Spleen (tissue), 11 donors: Measurements from ENCODE around the gene KDM2B. TPM values are rescaled to one million over a fixed set of nuclear protein-coding genes. Genes with fewer than 3 reads are reported as not detected.

ENCODE experiments used
- DNase-seq: peaks from one replicate; pipeline ENCODE4 v3.0.0-alpha.2; 2020
- H3K27ac ChIP-seq, 8 donors: fragments of 200-600 bp; sonication (generic) in 7 of 8; 1 replicate in 4 of 8; 2 replicates in 4 of 8; pipeline versions ENCODE4 v1.5.0 to v1.8.0; 2016 to 2021; ENCODE audit warnings: inconsistent platforms in 4 of 8, mild to moderate bottlenecking in 4 of 8, moderate library complexity in 1 of 8
- H3K27me3 ChIP-seq, 7 donors: fragments of 200-600 bp; sonication (generic) in 6 of 7; replicated peaks in 1 of 7; 1 replicate in 4 of 7; 2 replicates in 3 of 7; pipeline versions ENCODE4 v1.5.0 to v1.8.0; 2016 to 2021; ENCODE audit warnings: inconsistent platforms in 3 of 7, mild to moderate bottlenecking in 1 of 7
- H3K36me3 ChIP-seq, 6 donors: fragments of 200-600 bp; sonication (generic) in 5 of 6; 1 replicate in 4 of 6; 2 replicates in 2 of 6; pipeline versions ENCODE4 v1.5.0 to v1.8.0; 2016 to 2021; ENCODE audit warnings: inconsistent platforms in 2 of 6
- H3K4me1 ChIP-seq, 6 donors: fragments of 200-600 bp; sonication (generic) in 5 of 6; 1 replicate in 3 of 6; 2 replicates in 3 of 6; pipeline versions ENCODE4 v1.5.0 to v1.8.0; 2016 to 2021; ENCODE audit warnings: inconsistent platforms in 3 of 6
- H3K4me3 ChIP-seq, 8 donors: fragments of 200-600 bp; sonication (generic) in 7 of 8; 1 replicate in 4 of 8; 2 replicates in 4 of 8; pipeline versions ENCODE4 v1.5.0 to v1.8.0; 2016 to 2021; ENCODE audit warnings: inconsistent platforms in 4 of 8, mild to moderate bottlenecking in 4 of 8, moderate library complexity in 2 of 8
- H3K9me3 ChIP-seq, 8 donors: fragments of 200-600 bp; sonication (generic) in 7 of 8; 1 replicate in 4 of 8; 2 replicates in 4 of 8; pipeline versions ENCODE4 v1.5.0 to v1.8.0; 2016 to 2021; ENCODE audit warnings: inconsistent platforms in 4 of 8
- POLR2A ChIP-seq, 3 donors: fragments of 450-650 bp; IDR thresholded peaks; one replicate each; pipeline ENCODE4 v1.5.1; 2017; ENCODE audit warnings: antibody characterized with exemption in 3 of 3, mild to moderate bottlenecking in 1 of 3
- POLR2AphosphoS5 ChIP-seq, 3 donors: sonication (generic); formaldehyde crosslinking; IDR thresholded peaks; one replicate each; pipeline ENCODE4 v1.5.1; 2017; ENCODE audit warnings: antibody characterized with exemption in 3 of 3
- WGBS, 5 donors: extraction: QIAGEN DNeasy Blood & Tissue Kit in 3 of 5; methylation state at CpG; one replicate each; pipeline versions ENCODE4 v1.1.5 to v1.1.7; 2013 to 2018; 5-methylcytosine and 5-hydroxymethylcytosine counted together
- intact Hi-C: fragments of 100-400 bp; cut with DNase I; formaldehyde crosslinking; loops from one replicate; pipeline ENCODE4 v1.15.0; 2023; ENCODE audit warnings: low total_unique reads
- polyA plus RNA-seq, 3 donors: library from polyadenylated mRNA; stranded (reverse); fragments of 200-250 nt; gene quantifications; one replicate each; pipeline ENCODE4 v1.2.1, GENCODE V29; 2013
- total RNA-seq, 7 donors: library from RNA; depleted of rRNA in 3 of 7; stranded (reverse); fragments of >200 nt in 3 of 7; fragmentation: NEBNext Ultra II Directional in 4 of 7; extraction: Animal tissue kit (Norgen Biotek cat#: 25700) in 4 of 7; gene quantifications; one replicate each; pipeline versions ENCODE4 v1.1.0 to v1.2.1, GENCODE V29; 2016 to 2021
- TF ChIP-seq, protein P1 (sequence below), 11 experiments: fragments of 200-600 bp in 7 of 11; fragments of 450-650 bp in 4 of 11; sonication (generic) in 4 of 11; IDR thresholded peaks in 8 of 11; conservative IDR thresholded peaks in 3 of 11; 1 replicate in 7 of 11; 2 replicates in 4 of 11; pipeline versions ENCODE4 v1.4.0 to v1.8.0; 2016 to 2021; ENCODE audit warnings: antibody characterized with exemption in 11 of 11, inconsistent platforms in 4 of 11, mild to moderate bottlenecking in 1 of 11
- donor health status: healthy with polysubstance abuse.
- donor health status: DM: no; HTN: no; CAD: no; lungs with moderate emphysema.
- donor health status: DM: no; HTN: no; CAD: no.
- donor health status: Bipolar disorder and iron deficiency.
- donor health status: healthy.
- donor health status: DM: no; HTN: no; CAD: no.
- donor health status: DM: yes; HTN: yes; CAD: no.

KDM2B gene
- total and polyA plus RNA-seq, 10 donors, result 20.8 to 56.2 (median 40.1) TPM

- TF ChIP-seq POLR2AphosphoS5 (IDR thresholded peaks at IDR 0.05), result peak; percentile 63 to 80 (median 80)
- TF ChIP-seq, protein P1, sequence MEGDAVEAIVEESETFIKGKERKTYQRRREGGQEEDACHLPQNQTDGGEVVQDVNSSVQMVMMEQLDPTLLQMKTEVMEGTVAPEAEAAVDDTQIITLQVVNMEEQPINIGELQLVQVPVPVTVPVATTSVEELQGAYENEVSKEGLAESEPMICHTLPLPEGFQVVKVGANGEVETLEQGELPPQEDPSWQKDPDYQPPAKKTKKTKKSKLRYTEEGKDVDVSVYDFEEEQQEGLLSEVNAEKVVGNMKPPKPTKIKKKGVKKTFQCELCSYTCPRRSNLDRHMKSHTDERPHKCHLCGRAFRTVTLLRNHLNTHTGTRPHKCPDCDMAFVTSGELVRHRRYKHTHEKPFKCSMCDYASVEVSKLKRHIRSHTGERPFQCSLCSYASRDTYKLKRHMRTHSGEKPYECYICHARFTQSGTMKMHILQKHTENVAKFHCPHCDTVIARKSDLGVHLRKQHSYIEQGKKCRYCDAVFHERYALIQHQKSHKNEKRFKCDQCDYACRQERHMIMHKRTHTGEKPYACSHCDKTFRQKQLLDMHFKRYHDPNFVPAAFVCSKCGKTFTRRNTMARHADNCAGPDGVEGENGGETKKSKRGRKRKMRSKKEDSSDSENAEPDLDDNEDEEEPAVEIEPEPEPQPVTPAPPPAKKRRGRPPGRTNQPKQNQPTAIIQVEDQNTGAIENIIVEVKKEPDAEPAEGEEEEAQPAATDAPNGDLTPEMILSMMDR (IDR thresholded peaks at IDR 0.05 in 8 of 11, conservative IDR thresholded peaks at IDR 0.05 in 3 of 11), result no peak
- TF ChIP-seq POLR2A (IDR thresholded peaks at IDR 0.05), result no peak
- intact Hi-C loops, result no loop called here
- 0 to 1% (median 1%) methylated on average over 27 to 54 of the region's 54 CpGs for WGBS, 5 donors
- peaks cover 29 to 71% (median 50%) of the 10 kb centered on the region in 6 donors for H3K4me1 ChIP-seq
- H3K4me3 ChIP-seq, result peak overlapping the region; percentile 47 to 76 (median 62)
- no peaks in the 10 kb centered on the region for H3K9me3 ChIP-seq
- peaks cover 0 to 11% (median under 1%) of the 10 kb centered on the region in 6 donors for H3K36me3 ChIP-seq
- peak; percentile 92 for DNase-seq
- peak overlapping the region; percentile 72 to 92 (median 88) for H3K27ac ChIP-seq
- no peaks in the 10 kb centered on the region for H3K27me3 ChIP-seq
These were observed 598 bp downstream of the KDM2B start for GRCh38 chr12:121579981-121580868.

DNA sequence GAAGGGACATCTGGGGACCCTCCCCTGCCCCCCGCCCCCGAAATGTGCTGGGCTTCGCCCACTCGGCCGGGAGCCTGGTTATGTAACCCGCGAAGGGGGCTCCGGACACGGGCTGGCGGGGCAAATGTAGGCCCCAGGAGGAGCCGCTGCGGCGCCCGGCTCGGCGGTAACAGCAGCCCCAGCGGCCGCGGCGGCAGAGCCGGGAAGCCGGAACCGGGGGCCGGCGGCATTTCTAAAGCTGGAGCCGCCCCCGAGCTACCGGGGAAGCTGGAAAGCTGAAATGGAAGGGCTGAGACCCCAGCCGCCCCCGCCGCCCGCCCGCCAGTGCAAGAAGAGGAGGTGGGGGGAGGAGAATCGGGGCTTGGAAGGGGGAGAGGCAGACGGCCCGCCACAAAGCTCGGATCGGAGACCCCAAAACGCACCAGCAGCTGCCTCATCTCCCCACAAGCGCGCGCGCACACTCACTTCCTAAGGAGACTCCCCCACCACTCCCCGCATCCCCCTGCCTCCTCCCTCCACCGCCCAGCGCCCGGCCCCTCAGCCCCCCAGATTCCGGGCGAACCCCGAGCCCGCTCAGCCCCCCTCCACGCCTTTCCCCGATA is 1.5 kb downstream of the KDM2B start:
- peak; percentile 89 for DNase-seq
- peak overlapping the region; percentile 72 to 92 (median 86) for H3K27ac ChIP-seq
- H3K4me3 ChIP-seq, result peak overlapping the region; percentile 47 to 76 (median 62)
- peaks cover 0 to 21% (median 6%) of the 10 kb centered on the region in 6 donors for H3K36me3 ChIP-seq
- H3K9me3 ChIP-seq, result no peaks in the 10 kb centered on the region
- TF ChIP-seq POLR2A (IDR thresholded peaks at IDR 0.05) (no peak), POLR2AphosphoS5 (IDR thresholded peaks at IDR 0.05) (peak in 1 of 3 donors; percentile 42)
- TF ChIP-seq, protein P1 (IDR thresholded peaks at IDR 0.05 in 8 of 11, conservative IDR thresholded peaks at IDR 0.05 in 3 of 11), result peak in 2 of 11 experiments; percentile 13 to 14
- intact Hi-C loops, result no loop called here
- H3K4me1 ChIP-seq, result peaks cover 29 to 71% (median 50%) of the 10 kb centered on the region in 6 donors
- 0% methylated on average over 28 to 53 of the region's 53 CpGs for WGBS, 5 donors
- no peaks in the 10 kb centered on the region for H3K27me3 ChIP-seq

- intact Hi-C loops, result no loop called here
- no peaks in the 10 kb centered on the region for H3K9me3 ChIP-seq
- H3K27ac ChIP-seq, result peak overlapping the region; percentile 72 to 92 (median 86)
- peak overlapping the region; percentile 47 to 76 (median 62) for H3K4me3 ChIP-seq
- peak; percentile 87 for DNase-seq
- TF ChIP-seq, protein P1 (IDR thresholded peaks at IDR 0.05 in 8 of 11, conservative IDR thresholded peaks at IDR 0.05 in 3 of 11), result no peak
- TF ChIP-seq POLR2A (IDR thresholded peaks at IDR 0.05) (no peak), POLR2AphosphoS5 (IDR thresholded peaks at IDR 0.05) (peak in 1 of 3 donors; percentile 13)
- no peaks in the 10 kb centered on the region for H3K27me3 ChIP-seq
- H3K4me1 ChIP-seq, result peaks cover 29 to 69% (median 50%) of the 10 kb centered on the region in 6 donors
- peaks cover 0 to 28% (median 10%) of the 10 kb centered on the region in 6 donors for H3K36me3 ChIP-seq
- 18 to 29% (median 26%) methylated on average over 13 to 77 of the region's 77 CpGs for WGBS, 5 donors
These were observed 2.3 kb downstream of the KDM2B start for GRCh38 chr12:121578230-121579189.
